PC-9 (cell line): ENCODE results near the gene IL1RAPL1.

Experiments used
- EZH2 ChIP-seq: fragments of 200-600 bp; sonication (generic); IDR thresholded peaks from 2 replicates; pipeline ENCODE4 v1.8.0; 2017; ENCODE audit warnings: antibody characterized with exemption, low read depth
- TF ChIP-seq, protein P1 (sequence below): fragments of 200-600 bp; sonication (generic); conservative IDR thresholded peaks from 2 replicates; pipeline ENCODE4 v1.6.1; 2017; ENCODE audit warnings: mixed run types, antibody characterized with exemption, mild to moderate bottlenecking, moderate library complexity

GRCh38 chrX:29561417-29561816 lies 974.2 kb downstream of the IL1RAPL1 start:
- TF ChIP-seq, protein P1, sequence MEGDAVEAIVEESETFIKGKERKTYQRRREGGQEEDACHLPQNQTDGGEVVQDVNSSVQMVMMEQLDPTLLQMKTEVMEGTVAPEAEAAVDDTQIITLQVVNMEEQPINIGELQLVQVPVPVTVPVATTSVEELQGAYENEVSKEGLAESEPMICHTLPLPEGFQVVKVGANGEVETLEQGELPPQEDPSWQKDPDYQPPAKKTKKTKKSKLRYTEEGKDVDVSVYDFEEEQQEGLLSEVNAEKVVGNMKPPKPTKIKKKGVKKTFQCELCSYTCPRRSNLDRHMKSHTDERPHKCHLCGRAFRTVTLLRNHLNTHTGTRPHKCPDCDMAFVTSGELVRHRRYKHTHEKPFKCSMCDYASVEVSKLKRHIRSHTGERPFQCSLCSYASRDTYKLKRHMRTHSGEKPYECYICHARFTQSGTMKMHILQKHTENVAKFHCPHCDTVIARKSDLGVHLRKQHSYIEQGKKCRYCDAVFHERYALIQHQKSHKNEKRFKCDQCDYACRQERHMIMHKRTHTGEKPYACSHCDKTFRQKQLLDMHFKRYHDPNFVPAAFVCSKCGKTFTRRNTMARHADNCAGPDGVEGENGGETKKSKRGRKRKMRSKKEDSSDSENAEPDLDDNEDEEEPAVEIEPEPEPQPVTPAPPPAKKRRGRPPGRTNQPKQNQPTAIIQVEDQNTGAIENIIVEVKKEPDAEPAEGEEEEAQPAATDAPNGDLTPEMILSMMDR, result no peak
- no peak for TF ChIP-seq EZH2
